Stimulated activated CD4-positive, alpha-beta T cell treated with anti-CD3 and anti-CD28 coated beads, Interleukin-2, amount 100 ng/mL, for 48 hours (primary cell): Measurements from ENCODE around the gene ARHGEF28.

ENCODE experiments used
- DNase-seq, 2 donors: peaks; one replicate each; pipeline ENCODE4 v3.0.0-alpha.2; 2020

ARHGEF28 gene

GRCh38 chr5:73623901-73624404 lies 2.0 kb upstream of the ARHGEF28 start:
- DNase-seq: no peak

GRCh38 chr5:73624888-73625287 lies 1.1 kb upstream of the ARHGEF28 start:
- no peak for DNase-seq

DNA sequence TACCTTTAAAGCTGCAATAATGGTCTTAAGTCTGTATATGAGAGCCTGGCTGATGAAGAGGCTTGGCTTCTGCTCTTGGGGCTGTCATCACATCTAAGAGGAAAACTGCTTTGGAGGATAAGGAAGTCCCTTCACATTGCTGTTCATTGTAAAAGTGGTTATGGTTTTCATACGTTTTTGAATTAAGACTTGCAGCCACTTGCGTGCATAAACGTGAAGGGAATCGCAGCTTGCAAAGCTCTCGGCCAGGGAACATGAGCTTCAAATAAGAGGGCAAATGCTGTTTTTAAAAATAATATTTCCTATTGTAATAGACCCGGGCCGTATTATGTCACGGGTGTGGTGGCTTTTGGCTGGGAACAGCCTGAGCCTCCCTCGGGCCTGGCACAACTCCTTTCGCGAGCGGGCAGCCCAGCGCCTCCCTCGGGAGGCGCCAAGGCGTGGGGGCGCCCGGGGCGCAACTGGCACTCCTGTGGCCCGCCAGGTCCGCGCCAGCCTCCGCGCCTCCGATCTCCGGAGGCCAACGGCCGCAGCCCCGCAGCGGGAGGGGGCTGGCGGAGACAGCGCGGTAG lies 538 bp upstream of the ARHGEF28 start:
- no peak for DNase-seq

- no peak for DNase-seq
These were observed 868 bp downstream of the ARHGEF28 start for GRCh38 chr5:73626814-73627313.

GRCh38 chr5:73629456-73629855 lies 3.5 kb downstream of the ARHGEF28 start:
- DNase-seq: no peak

DNA sequence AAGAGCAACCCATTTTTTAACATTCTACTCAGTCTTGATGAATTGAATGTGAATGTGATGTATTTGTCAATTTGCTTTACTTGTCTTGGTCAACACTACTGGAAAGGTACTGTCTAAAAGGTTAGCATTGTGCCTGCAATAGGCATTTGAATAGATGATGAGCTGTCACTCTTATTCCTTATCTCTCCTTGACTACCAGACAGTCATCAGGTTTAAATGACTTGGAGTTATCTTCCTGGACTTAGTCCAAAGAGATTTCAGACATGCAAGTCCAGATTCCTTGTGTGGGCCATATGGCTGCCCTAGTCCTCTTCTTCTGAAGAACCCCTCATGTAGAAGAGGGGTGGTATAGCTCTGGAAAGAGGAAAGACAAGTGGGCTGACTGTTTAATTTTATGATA lies 4.8 kb downstream of the ARHGEF28 start:
- no peak for DNase-seq

GRCh38 chr5:73631500-73631899 lies 5.5 kb downstream of the ARHGEF28 start:
- no peak for DNase-seq

DNA sequence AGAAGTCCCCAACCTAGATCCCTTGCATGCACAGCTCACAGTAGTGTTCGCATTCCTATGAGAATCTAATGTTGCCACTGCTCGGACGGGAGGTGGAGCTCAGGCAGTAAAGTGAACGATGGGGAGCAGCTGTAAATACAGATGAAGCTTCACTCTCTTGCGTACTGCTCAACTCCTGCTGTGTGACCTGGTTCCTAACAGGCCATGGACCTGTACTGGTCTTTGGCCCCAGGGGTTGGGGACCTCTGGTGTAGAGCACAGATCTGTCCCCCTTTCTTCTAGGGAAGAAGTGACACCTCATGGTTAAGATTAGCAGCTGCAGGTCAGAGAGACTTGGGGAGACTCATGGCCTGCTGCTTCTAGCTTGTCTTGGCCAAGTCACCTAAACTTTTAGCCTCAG lies 7.1 kb downstream of the ARHGEF28 start:
- DNase-seq: no peak

DNA sequence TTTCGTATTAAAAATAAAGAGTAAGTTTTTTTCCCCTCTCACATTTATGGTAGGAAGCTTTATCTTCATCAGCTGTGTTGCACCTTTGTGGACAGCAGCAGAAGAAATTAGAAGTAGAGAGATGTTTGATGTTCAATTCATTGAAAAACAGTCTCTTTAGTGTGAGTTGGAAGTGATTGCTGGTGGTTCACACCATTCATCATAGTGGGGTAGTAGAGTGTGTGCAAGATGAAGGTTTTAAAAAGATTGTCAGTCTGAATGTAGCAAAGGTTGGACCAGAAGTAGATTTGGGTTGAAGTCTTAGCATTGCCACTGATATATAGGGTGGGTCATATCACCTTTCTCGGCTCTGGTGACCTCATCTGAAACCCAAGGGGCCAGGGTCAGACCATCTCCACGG lies 10.4 kb downstream of the ARHGEF28 start:
- no peak for DNase-seq

- no peak for DNase-seq
These were observed 11.6 kb downstream of the ARHGEF28 start for GRCh38 chr5:73637565-73637964.

DNA sequence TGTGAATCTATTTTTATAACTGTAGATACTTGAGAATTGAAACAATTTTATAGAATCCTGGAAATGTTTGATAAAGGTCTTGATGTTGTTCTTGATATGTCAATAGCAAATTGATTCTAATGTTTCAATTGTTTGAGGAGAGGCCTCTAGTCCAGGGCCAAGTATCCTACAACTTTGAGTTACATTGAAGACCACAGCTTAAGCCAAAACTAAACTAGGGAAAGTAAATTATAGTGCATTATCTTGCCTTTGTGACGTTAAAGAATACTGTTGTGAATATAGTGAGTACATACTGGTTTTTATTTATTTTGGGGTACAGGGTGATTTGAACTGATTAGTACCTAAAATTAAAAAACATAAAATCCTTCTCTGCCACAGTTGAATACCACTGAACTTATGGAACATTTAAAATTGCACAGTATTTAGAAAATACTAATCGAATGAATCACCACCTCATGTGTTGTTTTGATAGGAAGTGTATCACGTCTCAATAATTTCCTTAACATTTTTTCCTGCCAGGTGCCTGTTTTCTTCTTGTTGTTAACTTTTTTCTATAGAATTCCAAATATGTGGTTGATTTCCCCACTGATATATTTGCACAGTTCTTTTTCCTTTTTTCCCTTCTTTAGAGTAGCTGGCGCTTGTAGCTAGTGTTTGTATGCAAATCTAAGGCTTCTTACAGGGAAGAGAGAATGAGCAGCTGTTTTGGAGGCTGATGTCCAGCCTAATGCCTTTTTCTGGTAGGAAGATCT lies 12.5 kb downstream of the ARHGEF28 start:
- no peak for DNase-seq

GRCh38 chr5:73640861-73641320 lies 14.9 kb downstream of the ARHGEF28 start:
- DNase-seq: no peak

DNA sequence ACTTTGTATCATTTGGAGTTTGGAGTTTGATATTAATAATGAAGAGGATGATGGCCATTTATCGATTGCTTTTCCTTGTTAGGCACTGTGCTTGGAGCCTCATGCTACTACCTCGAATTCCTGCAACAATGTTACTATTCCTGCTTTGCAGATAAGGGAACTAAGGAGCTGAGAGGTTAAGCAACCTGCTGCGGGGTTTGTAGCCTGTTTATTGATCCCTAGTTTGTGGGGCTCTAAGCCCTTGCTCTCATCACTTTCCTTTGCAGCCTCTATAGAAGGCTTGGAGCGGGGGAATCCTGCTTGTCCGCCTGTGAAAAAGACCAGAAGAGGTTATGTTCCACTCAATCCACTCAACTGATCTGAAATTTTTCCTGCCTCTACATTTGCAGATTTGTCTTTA lies 15.8 kb downstream of the ARHGEF28 start:
- no peak for DNase-seq

DNA sequence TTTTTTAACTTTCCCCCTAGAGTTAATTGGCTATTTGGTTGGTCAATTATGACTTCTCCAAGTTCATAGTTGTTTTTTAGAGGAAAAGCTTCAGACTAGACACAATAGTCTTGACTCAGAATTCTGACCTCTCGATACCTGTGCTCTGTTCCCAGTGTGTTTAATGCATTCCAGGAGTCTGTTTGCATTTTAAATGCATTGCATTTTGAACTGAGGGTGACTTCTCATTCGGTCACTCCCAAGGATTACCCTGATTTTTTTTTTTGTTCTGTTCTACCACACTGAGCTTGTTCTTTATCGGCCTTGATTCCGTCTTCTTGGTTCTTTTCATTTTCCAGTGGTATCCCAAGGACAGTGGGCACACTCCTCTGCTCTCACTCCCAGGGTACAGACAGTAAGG lies 16.3 kb downstream of the ARHGEF28 start:
- no peak for DNase-seq

DNA sequence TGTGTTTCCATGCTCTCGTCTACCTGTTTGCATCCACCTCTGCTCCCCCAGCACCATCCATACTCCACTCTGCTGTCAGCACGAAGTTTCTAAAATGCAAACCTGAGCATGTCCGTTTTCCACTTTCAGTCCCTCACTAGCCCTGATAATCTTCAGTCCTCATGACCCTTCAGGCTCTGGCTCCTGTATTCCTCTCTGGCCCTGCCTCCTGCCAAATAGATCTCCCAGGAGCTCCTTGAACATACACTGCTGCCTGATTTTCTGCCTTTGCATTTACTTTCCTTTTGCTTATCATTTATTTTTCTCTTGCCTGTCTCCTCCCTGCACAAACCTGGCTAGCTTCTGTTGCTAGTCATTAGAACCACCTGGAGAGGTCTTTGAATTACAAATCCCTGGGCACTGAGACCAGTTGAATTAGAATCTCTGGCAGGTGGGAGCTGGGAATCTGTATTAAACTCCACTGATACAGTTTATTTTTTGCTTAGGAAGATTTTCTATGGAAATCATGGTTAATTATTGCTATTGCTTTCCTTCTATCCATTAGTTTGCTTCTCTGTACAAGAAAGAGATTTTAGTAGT lies 18.5 kb downstream of the ARHGEF28 start:
- DNase-seq: no peak

GRCh38 chr5:73647721-73648120 lies 21.7 kb downstream of the ARHGEF28 start:
- no peak for DNase-seq

- DNase-seq: no peak
These were observed 22.5 kb downstream of the ARHGEF28 start for GRCh38 chr5:73648515-73648914.

DNA sequence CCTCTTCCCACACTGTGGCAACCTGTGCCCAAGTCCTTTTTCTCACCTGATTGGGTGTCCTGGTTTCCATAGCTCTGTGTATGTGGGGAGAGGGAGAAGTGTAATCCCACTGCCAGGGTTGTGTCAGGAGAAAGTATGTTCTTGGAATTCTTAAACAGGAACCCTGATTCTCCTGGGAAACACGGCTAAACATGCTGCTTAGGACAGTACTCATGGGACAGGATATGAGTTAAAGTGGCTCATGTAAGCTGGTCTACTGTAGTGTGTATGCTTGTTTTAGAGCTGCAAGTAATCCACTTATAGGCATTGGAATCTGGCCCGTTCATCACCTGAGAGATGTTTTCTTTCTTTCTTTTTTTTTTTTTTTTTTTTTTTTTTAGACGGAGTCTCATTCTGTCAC lies 23.9 kb downstream of the ARHGEF28 start:
- DNase-seq: no peak

- no peak for DNase-seq
These were observed 26.4 kb downstream of the ARHGEF28 start for GRCh38 chr5:73652391-73652790.

DNA sequence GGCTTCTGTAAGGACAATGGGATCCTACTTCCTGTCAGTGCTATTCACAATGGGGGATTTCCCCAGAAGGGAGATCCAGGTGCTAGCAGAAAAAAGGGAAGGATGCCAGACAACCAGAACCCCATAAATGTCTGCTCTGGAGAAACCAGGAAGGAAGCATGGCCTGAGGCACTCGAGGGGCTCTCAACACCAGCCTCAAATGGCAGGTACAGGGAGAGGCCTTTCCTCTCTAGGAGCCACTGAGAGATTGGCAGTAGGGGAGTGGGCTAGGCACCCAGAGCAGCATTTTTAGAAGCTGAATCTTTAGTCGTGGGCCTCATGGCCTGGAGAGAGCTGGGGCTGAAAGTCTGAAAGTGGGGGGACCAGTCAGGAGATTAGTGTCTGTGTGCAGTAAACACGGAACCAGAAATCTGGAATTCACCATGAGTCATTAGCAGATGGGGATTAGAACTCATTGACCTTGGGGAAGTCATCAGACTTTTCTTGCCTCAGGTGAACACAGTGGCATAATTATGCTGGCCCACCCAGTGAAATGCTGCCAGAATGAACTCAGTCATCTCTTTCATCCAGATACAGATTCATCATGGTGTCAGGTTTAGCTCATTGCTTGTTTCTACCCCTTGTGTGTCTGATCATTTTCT lies 28.3 kb downstream of the ARHGEF28 start:
- no peak for DNase-seq

- DNase-seq: no peak
These were observed 28.9 kb downstream of the ARHGEF28 start for GRCh38 chr5:73654819-73655318.

DNA sequence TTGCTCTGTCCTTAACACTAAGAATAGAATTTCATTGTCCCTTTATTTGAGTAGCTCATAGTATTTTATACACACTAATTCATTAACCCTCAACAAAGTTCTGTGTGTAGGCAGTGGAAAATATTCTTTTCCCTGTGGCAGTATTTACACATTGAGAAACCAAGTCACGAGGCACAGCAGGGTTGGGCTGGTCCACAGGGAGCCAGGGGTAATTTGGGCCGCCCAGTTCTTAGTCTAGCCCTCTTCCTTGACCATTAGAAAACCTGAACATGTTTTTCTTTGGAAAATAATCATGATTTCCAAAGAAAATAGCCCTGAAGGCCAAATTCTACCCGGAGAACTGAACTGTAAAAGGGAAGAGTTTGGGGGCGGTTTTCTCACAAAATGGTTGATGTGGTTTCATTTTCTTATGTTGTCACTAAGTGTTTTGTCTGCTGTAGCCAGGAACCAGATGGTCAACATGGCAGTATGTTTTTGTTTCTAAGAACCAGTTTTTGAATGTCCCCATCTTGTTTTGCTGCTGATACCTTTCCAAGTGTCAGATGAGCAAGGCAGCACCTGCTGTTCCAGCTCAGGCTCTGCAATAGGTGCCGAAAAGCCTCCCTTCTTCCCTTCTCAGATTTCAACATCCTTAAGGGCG lies 29.6 kb downstream of the ARHGEF28 start:
- DNase-seq: no peak

DNA sequence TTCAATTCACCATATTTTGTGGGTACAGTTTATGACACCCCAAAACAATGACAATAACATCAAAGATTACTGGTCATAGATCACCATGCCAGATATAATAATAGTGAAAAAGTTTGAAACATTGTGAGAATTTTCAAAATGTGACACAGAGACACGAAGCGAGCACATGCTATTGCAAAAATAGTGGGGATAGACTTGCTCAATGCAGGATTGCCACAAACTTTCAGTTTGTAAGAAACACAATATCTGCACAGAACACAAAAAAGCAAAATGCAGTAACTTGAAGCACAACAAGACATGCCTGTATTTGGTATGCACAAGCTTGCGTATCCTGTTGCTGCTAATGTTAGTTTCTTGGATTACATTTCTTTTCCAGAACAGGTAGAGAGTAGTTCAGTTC lies 35.8 kb downstream of the ARHGEF28 start:
- no peak for DNase-seq
